NCI-H345 treated with DMSO at 0.1 percent for 48 hours (cell line): ENCODE results near the gene NUCB2.

ENCODE experiments used
- DNase-seq: peaks from one replicate; lab custom pipeline; 2025; ENCODE audit not compliant: unreplicated experiment; lab: John Stamatoyannopoulos, UW

Gene NUCB2

DNA sequence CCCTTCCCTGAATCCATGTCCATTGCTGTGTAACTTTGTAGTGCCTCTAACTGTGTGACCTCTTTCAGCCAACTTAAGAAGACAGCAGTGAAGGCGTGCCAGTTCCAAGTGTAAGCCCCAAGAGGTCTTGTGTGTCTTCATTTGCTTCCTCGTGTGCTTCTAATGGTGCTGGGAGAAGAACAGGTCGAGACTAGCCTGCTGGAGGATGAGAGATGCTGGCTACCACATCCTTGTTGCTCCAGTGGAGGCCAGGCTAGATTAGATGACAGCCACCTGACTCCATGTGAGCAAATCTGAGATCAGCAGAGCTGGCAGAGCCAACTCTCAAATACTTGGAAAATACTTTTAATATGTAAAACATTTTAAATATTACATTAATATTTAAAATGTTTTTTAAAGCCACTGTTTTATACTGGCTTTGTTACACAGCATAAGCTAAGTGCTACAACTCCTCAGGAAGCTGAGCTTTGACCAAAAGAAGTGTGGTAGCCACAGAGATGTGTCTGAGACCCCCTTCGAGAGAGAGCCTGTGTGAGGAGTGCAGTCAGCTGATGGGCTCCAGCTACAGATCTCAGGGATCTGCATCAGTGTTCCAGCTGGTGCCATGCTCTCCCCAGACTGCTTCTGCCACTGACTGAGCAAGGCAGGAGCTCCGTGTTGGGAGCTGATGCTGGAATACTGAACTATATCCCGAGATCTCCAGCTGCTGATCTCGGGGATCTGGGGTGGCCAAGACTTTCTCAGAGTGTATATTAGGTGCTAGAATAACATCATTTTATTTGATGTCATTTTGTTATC lies 103.0 kb downstream of the NUCB2 start:
- DNase-seq, result no peak

DNA sequence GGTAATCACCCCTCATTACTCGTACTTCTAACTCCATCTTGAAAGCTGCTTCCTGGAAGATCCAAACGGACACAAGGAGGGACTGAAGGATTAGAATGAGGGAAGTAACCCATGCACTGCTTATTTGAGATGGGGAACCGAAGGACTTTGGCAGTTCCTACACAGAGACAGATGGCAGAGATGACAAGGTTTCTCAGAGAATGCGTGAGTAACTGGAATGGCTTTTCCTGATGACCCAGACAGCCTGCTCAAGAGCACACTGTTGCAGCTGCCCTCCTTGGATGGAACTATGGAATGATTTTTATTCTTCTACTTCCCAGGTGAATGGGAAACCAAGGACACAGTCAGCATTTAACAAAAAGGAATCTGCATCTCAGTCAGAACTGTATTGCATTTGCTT lies 104.6 kb downstream of the NUCB2 start:
- no peak for DNase-seq
